Naive B cell (primary cell): ENCODE results near the gene RAET1E. TPM values are rescaled to one million over a fixed set of nuclear protein-coding genes. Genes with fewer than 3 reads are reported as not detected.
A peak's percentile ranks its signal among the peaks of the same experiment; 100 is the strongest.
"Not testable (repeated sequence)": the region's sequence is repeated elsewhere in the genome, so short reads cannot be mapped to it uniquely, and the experiment has no call there.

Experiments used
- ATAC-seq, 2 donors: fragments of 150-1000 bp; cut with Tn5 transposase; 2 replicates each; pipeline ENCODE4 v1.10.0; 2021; ENCODE audit warnings: low read depth in 2 of 2, mild to moderate bottlenecking in 2 of 2, moderate library complexity in 2 of 2
- DNase-seq: peaks from one replicate; pipeline ENCODE4 v3.0.0; 2022
- H3K27ac Mint-ChIP-seq, 6 donors: one replicate each; pipeline ENCODE4 v1.8.0; 2020 to 2022; ENCODE audit warnings: mild to moderate bottlenecking in 6 of 6, mixed read lengths in 6 of 6, moderate library complexity in 5 of 6, inconsistent platforms in 2 of 6
- H3K27me3 Mint-ChIP-seq, 3 donors: one replicate each; pipeline ENCODE4 v1.8.0; 2021 to 2022; ENCODE audit warnings: mixed read lengths in 3 of 3, mild to moderate bottlenecking in 1 of 3
- H3K36me3 Mint-ChIP-seq, 2 donors: one replicate each; pipeline ENCODE4 v1.8.0; 2020 to 2022; ENCODE audit warnings: mixed read lengths in 2 of 2, inconsistent platforms in 1 of 2, mild to moderate bottlenecking in 1 of 2
- H3K4me1 Mint-ChIP-seq, 3 donors: one replicate each; pipeline ENCODE4 v1.8.0; 2020 to 2022; ENCODE audit warnings: mixed read lengths in 3 of 3, inconsistent platforms in 1 of 3, mild to moderate bottlenecking in 1 of 3, moderate library complexity in 1 of 3
- H3K4me3 Mint-ChIP-seq, 8 donors: one replicate each; pipeline ENCODE4 v1.8.0; 2020 to 2022; ENCODE audit warnings: mild to moderate bottlenecking in 8 of 8, mixed read lengths in 8 of 8, moderate library complexity in 8 of 8, inconsistent platforms in 2 of 8
- H3K9me3 Mint-ChIP-seq, 7 donors: one replicate each; pipeline ENCODE4 v1.8.0; 2020 to 2022; ENCODE audit warnings: mixed read lengths in 7 of 7, mild to moderate bottlenecking in 5 of 7, inconsistent platforms in 2 of 7, moderate library complexity in 1 of 7
- polyA plus RNA-seq, 6 donors: library from polyadenylated mRNA; unstranded; fragments of 300-500 nt; fragmentation: Illumina TruSeq; gene quantifications; one replicate each; pipeline ENCODE4 v1.2.3, GENCODE V29; 2021; ENCODE audit warnings: low read depth in 6 of 6

Gene RAET1E
- polyA plus RNA-seq, 6 donors from 2014 or later, result not detected

GRCh38 chr6:149924933-149925252, 27.0 kb upstream of the RAET1E start:
- Mint-ChIP-seq H3K27ac (no peak overlapping the region), H3K27me3 (peaks cover 80 to 99% (median 97%) of the 10 kb centered on the region in 3 donors), H3K4me1 (peaks cover 18 to 30% (median 24%) of the 10 kb centered on the region in 3 donors), H3K4me3 (peak overlapping the region in 3 of 8 donors; percentile 23 to 72 (median 68)), H3K36me3 (peaks cover 0 to 18% of the 10 kb centered on the region in 2 donors), H3K9me3 (peaks cover 0 to 21% (median 5%) of the 10 kb centered on the region in 7 donors)
- ATAC-seq (no peak), DNase-seq (no peak)

DNA sequence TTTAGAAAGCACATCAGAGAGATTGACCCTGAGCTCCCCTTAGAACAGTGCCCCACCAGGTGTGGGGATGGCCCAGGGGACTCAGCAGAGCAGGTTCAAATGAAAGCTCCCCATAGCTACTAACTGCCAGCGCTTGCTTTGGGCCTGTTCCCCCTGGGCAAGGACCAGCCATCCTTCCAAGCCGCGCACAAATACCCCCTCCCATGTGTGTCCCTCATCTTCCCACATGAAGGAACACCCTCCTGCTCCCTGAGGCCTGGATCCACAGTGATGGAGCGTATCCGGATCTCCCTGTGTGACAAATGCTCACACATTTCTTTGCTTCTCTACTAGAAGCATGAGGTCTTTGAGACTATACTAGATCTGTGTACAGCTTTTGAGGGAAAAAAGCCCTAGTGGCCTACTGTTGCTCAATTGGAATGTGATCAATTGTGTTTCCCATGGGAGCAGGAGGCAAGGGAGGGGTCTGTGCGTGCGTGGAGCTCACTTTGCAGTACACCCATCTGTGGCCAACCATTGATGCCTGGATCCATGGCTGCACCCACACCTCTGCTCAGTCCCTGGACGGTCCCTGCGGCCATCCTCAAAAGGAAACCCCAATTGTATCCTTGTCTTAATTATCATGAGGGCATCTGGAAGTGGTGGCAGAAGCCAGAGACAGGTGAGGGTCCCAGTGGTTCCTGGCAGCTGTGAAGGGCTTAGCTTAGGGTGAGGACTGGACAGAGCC, 26.5 kb upstream of the RAET1E start:
- peak overlapping the region in 5 of 8 donors; percentile 72 to 92 (median 88) for H3K4me3 Mint-ChIP-seq
- ATAC-seq (no peak), DNase-seq (no peak)
- H3K4me1 Mint-ChIP-seq, result peaks cover 18 to 30% (median 24%) of the 10 kb centered on the region in 3 donors
- H3K36me3 Mint-ChIP-seq, result peaks cover 0 to 18% of the 10 kb centered on the region in 2 donors
- no peak overlapping the region for H3K27ac Mint-ChIP-seq
- peaks cover 0 to 21% (median 5%) of the 10 kb centered on the region in 7 donors for H3K9me3 Mint-ChIP-seq
- H3K27me3 Mint-ChIP-seq, result peaks cover 77 to 99% (median 97%) of the 10 kb centered on the region in 3 donors

- peak overlapping the region in 3 of 6 donors; percentile 28 to 74 (median 63) for H3K27ac Mint-ChIP-seq
- H3K4me3 Mint-ChIP-seq, result peak overlapping the region; percentile 53 to 92 (median 87)
- peak; percentile 2 to 7 for ATAC-seq
- peaks cover 0 to 18% of the 10 kb centered on the region in 2 donors for H3K36me3 Mint-ChIP-seq
- peaks cover 0 to 21% (median 5%) of the 10 kb centered on the region in 7 donors for H3K9me3 Mint-ChIP-seq
- no peak for DNase-seq
- H3K27me3 Mint-ChIP-seq, result peaks cover 77 to 99% (median 97%) of the 10 kb centered on the region in 3 donors
- H3K4me1 Mint-ChIP-seq, result peaks cover 18 to 30% (median 24%) of the 10 kb centered on the region in 3 donors
Measured at GRCh38 chr6:149923327-149923986, 25.5 kb upstream of the RAET1E start.

DNA sequence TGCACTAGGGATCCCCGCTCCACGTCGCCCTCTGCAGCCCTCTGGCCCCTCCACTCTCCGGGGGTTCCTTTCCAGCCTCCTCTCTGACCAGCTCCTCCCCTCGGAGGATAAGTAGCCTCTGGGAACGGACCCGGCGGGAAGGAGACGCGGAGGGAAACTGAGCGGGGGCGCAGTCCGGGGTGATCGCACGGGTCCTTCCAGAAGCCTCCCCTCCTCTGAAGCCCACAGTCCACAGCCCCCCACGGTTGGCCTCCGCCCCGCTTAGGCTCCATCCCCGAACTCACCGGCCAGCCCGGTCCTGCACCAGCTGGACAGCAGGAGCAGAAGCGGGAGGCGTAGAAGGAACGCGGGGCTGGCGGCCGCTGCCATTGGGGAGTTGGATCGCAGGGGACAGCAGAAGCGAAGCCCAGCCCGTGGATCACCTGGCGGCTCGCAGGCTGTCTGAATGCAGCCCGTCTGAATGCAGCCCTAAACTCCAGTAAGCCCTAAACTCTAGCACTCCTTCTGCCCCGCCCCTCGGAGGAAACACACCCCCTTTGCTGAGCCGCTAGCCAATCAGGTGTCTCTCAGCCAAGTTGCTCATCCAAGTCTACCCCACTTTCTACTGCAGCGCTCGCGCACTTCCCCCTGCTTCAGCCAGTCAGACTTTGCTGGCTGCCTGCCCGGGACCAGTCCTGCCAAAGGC, 24.9 kb upstream of the RAET1E start, which contains the start of gene RAET1G:
RAET1G (minus strand) TSS at position 480 of the 685 bp plus-strand sequence; CDS start at position 369, 111 bp downstream.
- ATAC-seq (peak; percentile 93 to 94), DNase-seq (peak; percentile 73)
- Mint-ChIP-seq H3K27ac (peak within 1 kb of the TSS in 3 of 6 donors; percentile 28 to 74 (median 63)), H3K27me3 (peaks cover 71 to 99% (median 97%) of the 10 kb centered on the region in 3 donors), H3K4me3 (peak within 1 kb of the TSS; percentile 53 to 92 (median 87)), H3K36me3 (peaks cover 0 to 18% of the 10 kb centered on the region in 2 donors), H3K4me1 (peaks cover 18 to 30% (median 24%) of the 10 kb centered on the region in 3 donors), H3K9me3 (peaks cover 0 to 17% (median 5%) of the 10 kb centered on the region in 7 donors)

DNA sequence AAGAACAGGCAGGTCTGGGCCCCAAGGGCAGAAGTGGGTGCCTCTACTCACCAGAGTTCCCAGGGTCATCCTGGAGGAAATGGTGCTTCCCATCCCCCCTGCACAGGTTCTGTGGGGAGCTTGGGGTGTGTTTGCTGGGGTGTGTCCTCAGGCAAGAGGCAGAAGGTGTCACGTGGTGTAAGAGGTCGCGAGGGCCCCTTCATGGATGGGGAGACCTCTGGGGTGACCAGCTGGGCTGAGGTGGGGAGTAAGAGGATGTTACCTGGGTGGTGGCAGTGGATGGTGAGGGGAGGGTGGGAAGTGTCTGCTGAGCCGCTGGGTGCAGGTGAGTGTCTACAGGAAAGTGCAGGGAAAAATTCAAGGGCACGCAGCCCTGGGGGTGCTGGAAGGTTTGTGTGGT, 24.2 kb upstream of the RAET1E start:
- H3K36me3 Mint-ChIP-seq, result peaks cover 0 to 18% of the 10 kb centered on the region in 2 donors
- peaks cover 0 to 12% (median 5%) of the 10 kb centered on the region in 7 donors for H3K9me3 Mint-ChIP-seq
- not testable (repeated sequence) for DNase-seq, H3K27ac Mint-ChIP-seq, ATAC-seq
- peaks cover 64 to 94% (median 92%) of the 10 kb centered on the region in 3 donors for H3K27me3 Mint-ChIP-seq
- peaks cover 18 to 30% (median 24%) of the 10 kb centered on the region in 3 donors for H3K4me1 Mint-ChIP-seq
- peak overlapping the region in 7 of 8 donors; percentile 13 to 88 (median 78) for H3K4me3 Mint-ChIP-seq

DNA sequence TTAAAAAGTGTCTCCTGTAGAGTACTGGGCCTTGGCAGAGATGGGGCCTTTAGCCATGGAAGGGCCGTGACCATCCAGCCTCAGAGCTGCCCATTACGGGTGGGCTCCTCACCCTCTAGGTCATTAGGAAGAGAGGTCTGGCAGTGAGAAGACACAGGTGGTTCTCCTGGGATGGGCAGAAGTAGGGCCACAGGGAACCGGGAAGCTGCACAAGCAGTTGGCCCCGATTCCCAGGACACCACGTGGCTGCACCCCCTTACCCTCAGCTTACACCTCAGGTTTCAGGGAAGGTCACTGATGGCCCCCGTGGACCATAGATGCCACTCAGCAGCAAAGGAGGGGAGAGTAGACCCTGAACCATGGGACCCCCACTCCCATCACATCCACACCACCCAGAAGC, 23.4 kb upstream of the RAET1E start:
- peak overlapping the region in 3 of 8 donors; percentile 5 to 80 (median 59) for H3K4me3 Mint-ChIP-seq
- H3K27ac Mint-ChIP-seq, result no peak overlapping the region
- peaks cover 60 to 94% (median 94%) of the 10 kb centered on the region in 3 donors for H3K27me3 Mint-ChIP-seq

DNA sequence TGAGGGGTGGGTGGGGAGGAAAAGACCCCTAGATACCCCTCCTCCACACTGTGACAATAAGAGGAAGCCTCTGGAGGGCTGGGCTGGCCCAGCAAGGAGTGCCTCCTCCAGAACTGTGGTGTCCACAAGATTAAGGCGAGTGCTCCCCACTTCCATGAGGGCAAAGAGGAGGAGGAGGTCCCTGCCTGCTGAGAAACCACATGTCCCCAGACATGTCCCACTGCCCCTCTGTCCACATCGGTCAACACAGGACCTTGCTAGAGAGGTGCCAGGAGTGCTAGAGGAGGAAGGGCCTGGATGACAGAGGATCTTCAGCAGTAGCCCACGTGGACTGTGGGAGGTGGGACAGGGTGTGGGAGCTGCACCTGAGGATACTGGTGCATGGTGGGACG, 21.9 kb upstream of the RAET1E start:
- H3K4me3 Mint-ChIP-seq, result no peak overlapping the region
- peaks cover 56 to 81% (median 79%) of the 10 kb centered on the region in 3 donors for H3K27me3 Mint-ChIP-seq
- no peak for ATAC-seq
- H3K36me3 Mint-ChIP-seq, result peaks cover 0 to 11% of the 10 kb centered on the region in 2 donors
- no peak for DNase-seq
- H3K27ac Mint-ChIP-seq, result no peak overlapping the region
- H3K9me3 Mint-ChIP-seq, result peaks cover 0 to 10% (median 4%) of the 10 kb centered on the region in 7 donors
- peaks cover 11 to 24% (median 20%) of the 10 kb centered on the region in 3 donors for H3K4me1 Mint-ChIP-seq

More for the DNA sequence above, 23.4 kb upstream of the RAET1E start:
- DNase-seq, result no peak
- H3K36me3 Mint-ChIP-seq, result peaks cover 0 to 15% of the 10 kb centered on the region in 2 donors
- peaks cover 0 to 12% (median 5%) of the 10 kb centered on the region in 7 donors for H3K9me3 Mint-ChIP-seq
- ATAC-seq, result no peak
- peaks cover 15 to 29% (median 22%) of the 10 kb centered on the region in 3 donors for H3K4me1 Mint-ChIP-seq

- peaks cover 56 to 79% (median 78%) of the 10 kb centered on the region in 3 donors for H3K27me3 Mint-ChIP-seq
Measured at GRCh38 chr6:149919126-149919833, 21.4 kb upstream of the RAET1E start.

GRCh38 chr6:149918151-149918905, 20.4 kb upstream of the RAET1E start:
- ATAC-seq, result no peak
- Mint-ChIP-seq H3K36me3 (peaks cover 0 to 11% of the 10 kb centered on the region in 2 donors), H3K4me1 (peaks cover 7 to 16% (median 13%) of the 10 kb centered on the region in 3 donors), H3K4me3 (no peak overlapping the region), H3K9me3 (peaks cover 0 to 5% (median 4%) of the 10 kb centered on the region in 7 donors), H3K27ac (no peak overlapping the region), H3K27me3 (peaks cover 61 to 79% (median 78%) of the 10 kb centered on the region in 3 donors)
- DNase-seq, result no peak

More at GRCh38 chr6:149919126-149919833, 21.4 kb upstream of the RAET1E start:
- not testable (repeated sequence) for H3K27ac Mint-ChIP-seq, H3K9me3 Mint-ChIP-seq, ATAC-seq, H3K4me3 Mint-ChIP-seq, DNase-seq
- Mint-ChIP-seq H3K4me1 (peaks cover 11 to 22% (median 20%) of the 10 kb centered on the region in 3 donors), H3K36me3 (peaks cover 0 to 11% of the 10 kb centered on the region in 2 donors)

DNA sequence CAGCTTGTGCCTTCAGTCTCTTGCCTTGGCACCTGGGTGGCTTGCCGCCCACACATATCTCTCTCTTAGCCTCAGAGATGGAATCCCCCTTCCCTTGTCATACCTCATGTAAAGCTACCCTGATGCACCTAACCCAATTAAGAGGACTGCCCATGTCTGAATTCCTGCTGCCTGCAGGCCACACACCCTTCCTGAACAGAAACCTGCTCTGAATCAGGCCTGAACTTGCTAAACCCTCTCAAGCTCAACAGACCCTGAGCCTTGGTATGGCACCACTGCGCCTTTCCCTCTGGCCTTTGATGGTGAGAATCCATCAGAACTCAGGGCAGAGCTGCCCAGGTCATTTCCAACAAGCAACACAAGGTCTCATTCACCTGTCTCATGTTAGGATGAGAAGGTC, 19.8 kb upstream of the RAET1E start:
- ATAC-seq, result peak in 1 of 2 donors; percentile 18
- Mint-ChIP-seq H3K27me3 (peaks cover 61 to 79% (median 78%) of the 10 kb centered on the region in 3 donors), H3K36me3 (peaks cover 0 to 11% of the 10 kb centered on the region in 2 donors), H3K4me3 (no peak overlapping the region), H3K27ac (no peak overlapping the region), H3K4me1 (peaks cover under 1 to 10% (median 7%) of the 10 kb centered on the region in 3 donors), H3K9me3 (peaks cover 0 to 4% (median 0%) of the 10 kb centered on the region in 7 donors)
- no peak for DNase-seq

- H3K36me3 Mint-ChIP-seq, result peaks cover 0 to 4% of the 10 kb centered on the region in 2 donors
- no peak for DNase-seq
- H3K9me3 Mint-ChIP-seq, result peaks cover 0 to 4% (median 0%) of the 10 kb centered on the region in 7 donors
- peaks cover 53 to 72% (median 69%) of the 10 kb centered on the region in 3 donors for H3K27me3 Mint-ChIP-seq
- no peak overlapping the region for H3K4me3 Mint-ChIP-seq
- no peaks in the 10 kb centered on the region for H3K4me1 Mint-ChIP-seq
- no peak overlapping the region for H3K27ac Mint-ChIP-seq
- no peak for ATAC-seq
Measured at GRCh38 chr6:149915970-149916865, 18.3 kb upstream of the RAET1E start.
